HepG2 (cell line): ENCODE data around the gene C2CD3. TPM values are rescaled to one million over a fixed set of nuclear protein-coding genes. Genes with fewer than 3 reads are reported as not detected.

ENCODE experiments used
- ATAC-seq: fragments of 200-7000 bp; cut with Tn5 transposase; 3 replicates; pipeline ENCODE4 v1.9.1; 2020; ENCODE audit warnings: mild to moderate bottlenecking, moderate library complexity
- BruUV-seq: library from RNA; stranded (reverse); fragments of 400-500 nt; replicated peaks from 2 replicates; lab custom pipeline; 2021; lab: Mats Ljungman, UMichigan
- CTCF ChIA-PET: fragments of 300-600 bp; formaldehyde crosslinking; extraction: SDS; loops from one replicate; lab custom pipeline; 2021; ENCODE audit warnings: low total read pairs, inconsistent platforms, low intra/inter-chr PET ratio; lab: Yijun Ruan, JAX
- POLR2A ChIA-PET: fragments of 350-600 bp; sonication (Branson Sonifier 250); formaldehyde crosslinking; loops from one replicate; lab custom pipeline; 2020; ENCODE audit warnings: antibody characterized with exemption, inconsistent platforms; lab: Yijun Ruan, JAX
- DNase-seq: peaks from one replicate; pipeline ENCODE4 v3.0.0-alpha.2; 2015; ENCODE audit warnings: low spot score
- FAIRE-seq: peaks from 3 replicates; lab custom pipeline; 2011; peaks lifted over from hg19 to GRCh38; lab: Jason Lieb, UNC
- H2AFZ ChIP-seq: one replicate; pipeline ENCODE4 v1.6.1; 2011; ENCODE audit warnings: low read length, inconsistent platforms
- H3K27ac ChIP-seq: fragments of 300-600 bp; 3 replicates; pipeline ENCODE4 v1.8.0; 2011; ENCODE audit warnings: mixed run types, mild to moderate bottlenecking, mixed read lengths, low read length, inconsistent platforms; ENCODE audit not compliant: insufficient read depth; ENCODE audit errors: extremely low read length
- H3K27me3 ChIP-seq, 2 experiments: fragments of 200-600 bp in 1 of 2; 2 replicates in 1 of 2; 3 replicates in 1 of 2; pipeline versions ENCODE4 v1.6.0 to v1.8.0; 2011; ENCODE audit warnings: low read length in 2 of 2, mild to moderate bottlenecking in 2 of 2, moderate library complexity in 2 of 2, inconsistent platforms in 1 of 2; ENCODE audit not compliant: insufficient read depth in 2 of 2, control insufficient read depth in 1 of 2
- H3K36me3 ChIP-seq, 2 experiments: fragments of 200-600 bp in 1 of 2; replicated peaks in 1 of 2; 2 replicates in 1 of 2; 3 replicates in 1 of 2; pipeline versions ENCODE4 v1.5.1 to v1.8.0; 2011; ENCODE audit warnings: low read length in 2 of 2, inconsistent platforms in 1 of 2; ENCODE audit not compliant: insufficient read depth in 2 of 2, control insufficient read depth in 1 of 2
- H3K4me1 ChIP-seq: 2 replicates; pipeline ENCODE4 v1.5.1; 2012; ENCODE audit warnings: low read length, inconsistent platforms; ENCODE audit not compliant: insufficient read depth
- H3K4me2 ChIP-seq: 2 replicates; pipeline ENCODE4 v1.6.0; 2011; ENCODE audit warnings: low read depth, low read length, inconsistent platforms
- H3K4me3 ChIP-seq, 3 experiments: fragments of 200-600 bp in 1 of 3; sonication (generic), shearing (Covaris generic) in 1 of 3; replicated peaks in 1 of 3; 2 replicates each; pipeline ENCODE4 v1.5.1; 2011 to 2016; ENCODE audit warnings: low read length in 3 of 3, inconsistent platforms in 2 of 3, low read depth in 2 of 3, mild to moderate bottlenecking in 2 of 3, control low read depth in 1 of 3, mixed read lengths in 1 of 3; ENCODE audit not compliant: insufficient read depth in 1 of 3
- H3K79me2 ChIP-seq: one replicate; pipeline ENCODE4 v1.6.1; 2011; ENCODE audit warnings: low read length, inconsistent platforms; ENCODE audit not compliant: insufficient read depth
- H3K9ac ChIP-seq: 2 replicates; pipeline ENCODE4 v1.6.0; 2011; ENCODE audit warnings: mild to moderate bottlenecking, low read depth, low read length, inconsistent platforms; ENCODE audit not compliant: insufficient read depth
- H3K9me3 ChIP-seq: 2 replicates; pipeline ENCODE4 v1.5.1; 2012; ENCODE audit warnings: mild to moderate bottlenecking, low read length
- H4K20me1 ChIP-seq: 2 replicates; pipeline ENCODE4 v1.6.0; 2011; ENCODE audit warnings: inconsistent platforms, mild to moderate bottlenecking, low read length, moderate library complexity; ENCODE audit not compliant: insufficient read depth
- CENPT ChIP-seq: sonication (generic); formaldehyde crosslinking; IDR thresholded peaks from 2 replicates; pipeline ENCODE4 v1.8.0; 2022; ENCODE audit warnings: low read depth, mild to moderate bottlenecking, moderate library complexity, missing genetic modification reagents
- FOXK1 ChIP-seq: sonication (generic); formaldehyde crosslinking; IDR thresholded peaks from 2 replicates; pipeline ENCODE4 v1.4.0; 2020; ENCODE audit warnings: low read depth, missing genetic modification reagents, borderline replicate concordance
- HCFC1 ChIP-seq: fragments of 150-350 bp; IDR thresholded peaks from 2 replicates; pipeline ENCODE4 v1.6.1; 2014; ENCODE audit warnings: low read depth, low read length
- IKZF4 ChIP-seq: sonication (generic); formaldehyde crosslinking; IDR thresholded peaks from 2 replicates; pipeline ENCODE4 v1.5.1; 2020; ENCODE audit warnings: borderline replicate concordance, mild to moderate bottlenecking, low read depth, missing genetic modification reagents; ENCODE audit errors: not compliant biosample characterization
- JDP2 ChIP-seq: sonication (generic); formaldehyde crosslinking; IDR thresholded peaks from 2 replicates; pipeline ENCODE4 v1.8.1; 2022; ENCODE audit warnings: missing genetic modification reagents, borderline replicate concordance
- MYNN ChIP-seq: sonication (generic); formaldehyde crosslinking; IDR thresholded peaks from 2 replicates; pipeline ENCODE4 v1.4.0; 2020; ENCODE audit warnings: mild to moderate bottlenecking, low read depth, missing genetic modification reagents
- TAF15 ChIP-seq: fragments of 200-400 bp; formaldehyde crosslinking; IDR thresholded peaks from one replicate; pipeline ENCODE4 v1.6.1; 2018; ENCODE audit warnings: mild to moderate bottlenecking, low read depth, low read length; ENCODE audit not compliant: poor library complexity, severe bottlenecking
- ZBTB8A ChIP-seq: sonication (generic); formaldehyde crosslinking; IDR thresholded peaks from 2 replicates; pipeline ENCODE4 v1.4.0; 2020; ENCODE audit warnings: mild to moderate bottlenecking, low read depth, missing genetic modification reagents, borderline replicate concordance
- ZNF343 ChIP-seq: sonication (generic); formaldehyde crosslinking; IDR thresholded peaks from 2 replicates; pipeline ENCODE4 v1.4.0; 2020; ENCODE audit warnings: mild to moderate bottlenecking, missing genetic modification reagents
- ZNF644 ChIP-seq: IDR thresholded peaks from 2 replicates; pipeline ENCODE4 v1.6.1; 2016; ENCODE audit warnings: low read depth
- ZNF766 ChIP-seq: sonication (generic); formaldehyde crosslinking; IDR thresholded peaks from 2 replicates; pipeline ENCODE4 v1.5.0; 2020; ENCODE audit warnings: missing genetic modification reagents, borderline replicate concordance
- ZNF773 ChIP-seq: sonication (generic); formaldehyde crosslinking; IDR thresholded peaks from 2 replicates; pipeline ENCODE4 v1.4.0; 2020; ENCODE audit warnings: missing genetic modification reagents, borderline replicate concordance
- WGBS: methylation state at CpG from one replicate; pipeline ENCODE4 v1.1.6; 2017; ENCODE audit warnings: low lambda C conversion rate; 5-methylcytosine and 5-hydroxymethylcytosine counted together
- in situ Hi-C: cut with HindIII; loops from 2 replicates; pipeline ENCODE4 v1.10.0; 2017; ENCODE audit warnings: low pct_unique_long_range_greater_than_20kb; ENCODE audit not compliant: extremely low pct_ligation_motif_present
- intact Hi-C: fragments of 100-400 bp; cut with micrococcal nuclease; formaldehyde crosslinking; loops from one replicate; pipeline ENCODE4 v1.10.0; 2022; ENCODE audit not compliant: unreplicated experiment
- polyA plus RNA-seq, 8 experiments: library from polyadenylated mRNA; depleted of rRNA in 3 of 8; stranded (reverse) in 7 of 8; unstranded in 1 of 8; fragments of >200 nt; fragmentation: Illumina TruSeq in 4 of 8; extraction: Trizol in 4 of 8; gene quantifications; 2 replicates each; pipeline versions ENCODE4 v1.2.1 to v1.2.3, GENCODE V29; 2011 to 2016; ENCODE audit warnings: low read depth in 4 of 8, missing spikeins in 1 of 8, mixed read lengths in 1 of 8; ENCODE audit not compliant: insufficient read depth in 1 of 8
- total RNA-seq, 5 experiments: library from RNA; depleted of rRNA; stranded (reverse); fragments of >200 nt; fragmentation: Illumina TruSeq; extraction: Trizol; gene quantifications; 2 replicates each; pipeline ENCODE4 v1.2.3, GENCODE V29; 2016; ENCODE audit warnings: low read depth in 1 of 5
- TF ChIP-seq, protein P1 (sequence below): sonication (generic); formaldehyde crosslinking; IDR thresholded peaks from 2 replicates; pipeline ENCODE4 v1.5.1; 2020; ENCODE audit warnings: mild to moderate bottlenecking, missing genetic modification reagents, moderate library complexity
- TF ChIP-seq, protein P2 (sequence below): sonication (generic); formaldehyde crosslinking; IDR thresholded peaks from 2 replicates; pipeline ENCODE4 v1.4.0; 2020; ENCODE audit warnings: mild to moderate bottlenecking, missing genetic modification reagents
- TF ChIP-seq, protein P3 (sequence below): sonication (generic); formaldehyde crosslinking; IDR thresholded peaks from 2 replicates; pipeline ENCODE4 v1.4.0; 2020; ENCODE audit warnings: low read depth, mild to moderate bottlenecking, missing genetic modification reagents

C2CD3 gene
- total and polyA plus RNA-seq, 2 of the 13 experiments (the other 11 are each of a cell fraction or from before 2014, with no cell fraction given), result 5.5 to 6.4 TPM

DNA sequence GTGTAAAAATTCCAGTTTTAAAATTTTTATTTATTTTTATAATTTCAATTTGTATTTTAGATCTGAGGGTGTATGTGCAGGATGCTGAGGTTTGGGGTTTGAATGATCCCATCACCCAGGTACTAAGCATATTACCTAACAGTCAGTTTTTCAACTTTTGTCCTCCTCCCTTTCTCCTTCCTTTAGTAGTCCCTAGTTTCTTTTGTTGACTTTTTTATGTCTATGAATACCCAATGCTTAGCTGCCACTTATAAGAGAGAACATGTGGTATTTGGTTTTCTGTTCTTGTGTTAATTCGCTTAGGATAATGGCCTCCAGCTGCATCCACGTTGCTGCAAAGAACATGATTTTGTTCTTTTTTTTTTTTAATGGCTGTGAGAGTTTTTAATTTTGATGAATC, 126.3 kb downstream of the C2CD3 start (continued):
- no peak for TF ChIP-seq CENPT (CRISPR knock-in tag)

DNA sequence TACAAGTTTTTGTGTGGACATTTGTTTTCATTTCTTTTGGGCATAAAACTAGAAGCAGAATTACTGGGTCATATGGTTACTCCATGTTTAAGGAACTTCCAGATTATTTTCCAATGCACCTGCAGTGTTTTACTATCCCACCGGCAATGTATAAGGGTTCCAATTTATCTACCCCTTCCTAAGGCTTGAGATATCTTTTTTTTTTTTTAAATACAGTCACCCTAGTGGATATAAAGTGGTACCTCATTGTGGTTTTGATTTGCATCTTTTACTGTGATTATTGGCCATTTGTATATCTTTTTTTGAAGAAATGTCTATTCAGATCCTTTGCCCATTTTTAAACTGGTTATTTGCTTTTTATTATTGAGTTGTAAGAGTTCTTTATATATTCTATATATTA, 127.4 kb downstream of the C2CD3 start:
- no TSS peak for BruUV-seq
- intact Hi-C loops, result no loop called here
- H3K9ac ChIP-seq, result no peak overlapping the region
- ATAC-seq (no peak), DNase-seq (no peak), FAIRE-seq (no peak)
- H3K36me3 ChIP-seq, result peaks cover 0 to 15% of the 10 kb centered on the region in 2 experiments; a peak in 2 of 5 replicates
- no peak overlapping the region for H3K4me2 ChIP-seq
- ChIA-PET CTCF (no interaction called here), POLR2A (no interaction called here)
- H4K20me1 ChIP-seq, result no peaks in the 10 kb centered on the region
- H3K27me3 ChIP-seq, result no peaks in the 10 kb centered on the region
- no peaks in the 10 kb centered on the region for H3K9me3 ChIP-seq
- no peaks in the 10 kb centered on the region for H3K4me1 ChIP-seq
- WGBS, result 100% methylated on average over 1 of the region's 1 CpG
- no peak overlapping the region for H3K4me3 ChIP-seq
- in situ Hi-C loops, result no loop called here
- H2AFZ ChIP-seq, result no peak overlapping the region
- no peaks in the 10 kb centered on the region for H3K79me2 ChIP-seq
- H3K27ac ChIP-seq, result no peak overlapping the region
- TF ChIP-seq MYNN (CRISPR knock-in tag) (no peak), ZNF773 (CRISPR knock-in tag) (no peak), JDP2 (CRISPR knock-in tag) (no peak), FOXK1 (CRISPR knock-in tag) (no peak), IKZF4 (CRISPR knock-in tag) (no peak), ZNF766 (CRISPR knock-in tag) (no peak), ZNF644 (CRISPR knock-in tag) (no peak), ZBTB8A (CRISPR knock-in tag) (no peak), HCFC1 (no peak), TAF15 (no peak), ZNF343 (no peak)
- TF ChIP-seq, protein P1, sequence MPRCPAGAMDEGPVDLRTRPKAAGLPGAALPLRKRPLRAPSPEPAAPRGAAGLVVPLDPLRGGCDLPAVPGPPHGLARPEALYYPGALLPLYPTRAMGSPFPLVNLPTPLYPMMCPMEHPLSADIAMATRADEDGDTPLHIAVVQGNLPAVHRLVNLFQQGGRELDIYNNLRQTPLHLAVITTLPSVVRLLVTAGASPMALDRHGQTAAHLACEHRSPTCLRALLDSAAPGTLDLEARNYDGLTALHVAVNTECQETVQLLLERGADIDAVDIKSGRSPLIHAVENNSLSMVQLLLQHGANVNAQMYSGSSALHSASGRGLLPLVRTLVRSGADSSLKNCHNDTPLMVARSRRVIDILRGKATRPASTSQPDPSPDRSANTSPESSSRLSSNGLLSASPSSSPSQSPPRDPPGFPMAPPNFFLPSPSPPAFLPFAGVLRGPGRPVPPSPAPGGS (CRISPR knock-in tag), result no peak
- TF ChIP-seq, protein P2, sequence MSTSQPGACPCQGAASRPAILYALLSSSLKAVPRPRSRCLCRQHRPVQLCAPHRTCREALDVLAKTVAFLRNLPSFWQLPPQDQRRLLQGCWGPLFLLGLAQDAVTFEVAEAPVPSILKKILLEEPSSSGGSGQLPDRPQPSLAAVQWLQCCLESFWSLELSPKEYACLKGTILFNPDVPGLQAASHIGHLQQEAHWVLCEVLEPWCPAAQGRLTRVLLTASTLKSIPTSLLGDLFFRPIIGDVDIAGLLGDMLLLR, result no peak
- TF ChIP-seq, protein P3, sequence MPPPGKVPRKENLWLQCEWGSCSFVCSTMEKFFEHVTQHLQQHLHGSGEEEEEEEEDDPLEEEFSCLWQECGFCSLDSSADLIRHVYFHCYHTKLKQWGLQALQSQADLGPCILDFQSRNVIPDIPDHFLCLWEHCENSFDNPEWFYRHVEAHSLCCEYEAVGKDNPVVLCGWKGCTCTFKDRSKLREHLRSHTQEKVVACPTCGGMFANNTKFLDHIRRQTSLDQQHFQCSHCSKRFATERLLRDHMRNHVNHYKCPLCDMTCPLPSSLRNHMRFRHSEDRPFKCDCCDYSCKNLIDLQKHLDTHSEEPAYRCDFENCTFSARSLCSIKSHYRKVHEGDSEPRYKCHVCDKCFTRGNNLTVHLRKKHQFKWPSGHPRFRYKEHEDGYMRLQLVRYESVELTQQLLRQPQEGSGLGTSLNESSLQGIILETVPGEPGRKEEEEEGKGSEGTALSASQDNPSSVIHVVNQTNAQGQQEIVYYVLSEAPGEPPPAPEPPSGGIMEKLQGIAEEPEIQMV (CRISPR knock-in tag), result no peak
